ENCODE results near the gene VWCE.

Gene VWCE

DNA sequence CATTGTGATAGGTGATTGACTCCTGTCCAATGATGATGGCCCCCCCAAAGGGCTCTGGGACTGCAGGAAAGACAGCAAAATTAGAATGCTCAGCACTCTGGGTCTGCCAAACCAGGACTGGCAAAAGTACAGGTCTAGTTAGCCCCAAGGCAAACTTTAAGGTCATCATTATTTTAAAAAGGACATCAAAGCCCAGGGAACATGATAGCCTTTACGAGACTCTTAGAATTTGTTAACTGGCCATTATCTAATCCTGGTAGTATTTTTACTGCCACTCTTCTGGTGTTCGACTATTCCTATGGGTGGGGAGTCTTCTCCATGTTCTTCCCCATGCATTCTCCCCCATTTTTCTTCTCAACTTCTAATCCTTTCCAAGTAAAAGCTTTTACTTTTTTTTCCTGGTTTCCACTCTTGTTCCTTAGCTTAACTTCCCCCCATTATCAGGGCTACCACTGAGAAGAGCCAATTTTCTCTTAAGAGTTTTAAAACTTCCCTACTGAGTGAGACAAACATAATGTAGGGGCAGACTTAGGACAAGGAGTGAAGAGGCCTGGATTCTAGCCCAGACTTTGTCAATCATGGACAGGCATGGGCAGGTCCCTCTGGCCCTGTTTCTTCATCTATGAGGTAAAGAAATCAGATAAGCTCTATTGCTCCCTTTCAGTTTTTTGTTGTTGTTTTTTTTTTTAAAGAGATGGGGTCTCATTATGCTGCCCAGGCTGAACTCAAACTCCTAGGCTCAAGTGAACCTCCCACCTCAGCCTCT is 30.7 kb upstream of the VWCE start:
- no peak for DNase-seq

DNA sequence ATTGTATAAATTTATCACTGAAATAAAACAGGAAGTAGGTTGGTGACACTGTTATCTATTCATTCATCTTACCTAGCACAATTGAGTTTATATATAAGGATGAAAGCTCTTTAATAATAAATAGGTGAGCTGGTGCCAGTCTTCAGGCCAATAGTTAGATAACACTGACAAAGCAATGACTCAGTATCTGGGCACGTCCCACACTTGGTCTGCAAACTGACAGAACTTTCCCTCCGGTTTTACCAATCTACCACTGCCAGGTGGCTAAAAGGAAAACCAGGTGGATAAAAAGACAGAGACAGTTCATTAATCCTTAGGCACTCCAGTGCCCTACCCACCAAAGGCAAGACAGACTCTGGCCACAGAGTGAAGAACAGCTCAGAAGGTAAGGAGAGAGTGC is 20.1 kb upstream of the VWCE start:
- no peak for DNase-seq

DNA sequence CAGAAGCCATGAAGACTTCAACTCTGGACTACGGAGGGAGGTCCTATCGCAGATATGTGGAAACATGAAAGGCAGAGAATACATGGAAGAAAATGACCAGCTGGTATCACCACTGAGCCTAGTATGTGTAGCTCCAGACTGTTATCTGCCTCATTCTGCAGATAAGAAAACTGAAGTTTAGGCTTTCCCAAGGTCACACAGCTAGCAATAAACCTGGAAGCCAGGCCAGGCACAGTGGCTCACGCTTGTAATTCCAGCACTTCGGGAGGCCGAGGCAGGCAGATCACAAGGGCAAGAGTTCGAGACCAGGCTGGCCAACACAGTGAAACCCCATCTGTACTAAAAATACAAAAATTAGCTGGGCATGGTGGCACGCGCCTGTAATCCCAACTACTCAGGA is 15.6 kb upstream of the VWCE start:
- DNase-seq: no peak

DNA sequence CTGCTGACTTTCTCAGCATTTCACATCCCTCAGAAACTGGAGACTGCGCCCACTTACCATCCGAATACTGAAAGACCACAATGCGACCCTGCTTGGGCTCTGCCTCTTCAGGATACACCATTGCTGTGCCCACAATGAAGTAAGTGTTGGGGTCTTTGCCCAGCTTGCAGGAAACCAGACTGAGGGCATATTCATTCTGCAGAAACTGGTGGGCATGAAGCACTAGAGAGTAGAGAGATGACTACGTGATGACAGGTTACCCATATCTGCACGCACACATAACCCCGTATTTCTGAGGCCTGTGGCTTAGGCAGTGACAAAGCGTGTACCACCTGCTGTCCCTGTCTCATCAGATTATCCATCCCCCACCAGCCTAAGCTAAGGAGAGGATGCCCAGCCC is 14.6 kb upstream of the VWCE start:
- DNase-seq: no peak

DNA sequence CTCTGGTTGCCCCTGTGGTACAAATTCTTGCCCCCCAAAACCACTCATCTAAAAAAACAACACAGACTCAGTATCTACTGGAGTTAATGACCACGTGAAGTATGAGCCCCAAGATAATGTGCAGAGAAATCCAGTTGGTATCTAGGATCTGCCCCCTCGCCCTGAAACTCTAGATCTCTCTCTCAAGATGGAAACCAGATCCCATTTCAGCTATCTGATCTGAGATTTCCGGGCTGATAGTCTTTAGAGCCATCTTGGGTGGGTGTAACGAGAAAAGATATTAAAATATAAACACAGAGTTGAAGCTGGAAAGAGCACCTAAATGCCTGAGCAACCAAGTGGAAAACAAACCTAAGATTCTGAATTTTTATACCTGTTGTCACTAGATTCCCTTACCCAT is 14.0 kb upstream of the VWCE start:
- DNase-seq: no peak

DNA sequence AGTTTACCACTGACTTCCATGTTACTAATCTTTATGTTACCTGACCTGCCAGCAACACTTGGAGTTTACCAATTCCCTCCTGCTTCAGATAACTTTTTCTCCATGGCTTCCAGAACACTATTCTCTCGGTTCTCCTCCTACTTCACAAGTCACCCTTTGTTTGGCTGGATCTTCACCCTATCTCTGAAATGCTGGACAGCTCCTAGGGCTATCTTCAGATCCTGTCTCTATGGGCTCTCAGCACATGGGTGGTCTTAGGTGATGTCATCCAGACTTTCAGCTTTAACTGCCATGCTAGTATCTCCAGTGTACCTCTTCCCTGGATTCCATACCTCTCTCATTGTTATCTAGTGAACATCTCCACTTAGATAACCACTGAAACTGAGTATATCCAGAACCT is 12.2 kb upstream of the VWCE start:
- no peak for DNase-seq

DNA sequence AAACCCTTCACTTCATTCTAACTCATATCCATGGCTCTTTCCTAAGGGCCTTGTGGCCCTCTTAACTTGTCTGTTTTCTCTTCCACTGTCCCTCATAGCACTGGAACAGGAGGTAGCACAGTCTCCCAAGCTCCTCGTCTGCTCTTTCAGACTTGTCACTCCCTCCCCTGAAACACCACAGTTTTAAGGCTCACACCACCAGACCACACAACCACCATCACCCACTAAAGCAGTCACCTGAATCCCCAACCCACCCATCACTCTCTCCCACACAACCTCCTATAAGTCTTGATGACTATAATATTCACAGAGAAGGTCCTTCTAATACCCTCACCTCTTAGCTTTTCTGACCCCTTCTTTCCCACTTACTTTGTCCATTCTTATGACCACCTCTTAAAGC is 11.1 kb upstream of the VWCE start:
- no peak for DNase-seq

DNA sequence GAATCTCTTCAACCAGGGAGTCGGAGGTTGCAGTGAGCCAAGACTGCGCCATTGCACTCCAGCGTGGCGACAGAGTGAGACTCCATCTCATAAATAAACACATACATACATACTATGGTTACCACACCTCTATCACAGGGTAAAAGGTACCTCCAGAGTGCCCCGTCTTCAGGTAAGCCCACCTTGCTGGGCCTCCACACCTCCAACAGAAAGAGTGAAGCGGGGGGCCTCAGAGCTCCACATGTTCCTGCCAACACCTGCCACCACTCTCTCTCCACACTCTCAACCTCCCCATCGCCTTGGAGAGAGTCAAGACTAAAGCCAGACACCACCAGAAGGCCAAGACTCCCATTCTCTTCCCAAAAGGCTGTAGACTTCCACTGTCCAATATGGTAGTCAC is 10.3 kb upstream of the VWCE start:
- DNase-seq: no peak

DNA sequence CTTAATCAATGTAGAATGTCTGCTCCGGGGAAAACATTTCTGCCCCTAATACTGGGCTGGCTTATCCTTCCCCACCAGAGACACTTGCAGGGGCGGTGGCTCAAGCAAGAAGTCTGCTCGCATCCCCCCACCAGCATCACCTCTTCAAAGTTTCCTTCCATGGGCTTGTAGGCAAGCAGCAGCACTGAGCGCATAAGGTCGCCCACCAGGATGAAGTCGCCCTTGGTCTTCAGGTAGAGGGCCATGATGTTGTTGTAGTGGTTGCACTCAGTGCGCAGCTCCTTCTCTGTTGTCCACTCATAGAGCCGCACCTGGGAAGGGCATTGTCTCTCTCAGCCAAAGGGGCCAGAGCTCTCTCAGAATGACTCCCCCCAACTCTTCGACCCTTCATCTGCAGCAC is 8.6 kb upstream of the VWCE start:
- no peak for DNase-seq

DNA sequence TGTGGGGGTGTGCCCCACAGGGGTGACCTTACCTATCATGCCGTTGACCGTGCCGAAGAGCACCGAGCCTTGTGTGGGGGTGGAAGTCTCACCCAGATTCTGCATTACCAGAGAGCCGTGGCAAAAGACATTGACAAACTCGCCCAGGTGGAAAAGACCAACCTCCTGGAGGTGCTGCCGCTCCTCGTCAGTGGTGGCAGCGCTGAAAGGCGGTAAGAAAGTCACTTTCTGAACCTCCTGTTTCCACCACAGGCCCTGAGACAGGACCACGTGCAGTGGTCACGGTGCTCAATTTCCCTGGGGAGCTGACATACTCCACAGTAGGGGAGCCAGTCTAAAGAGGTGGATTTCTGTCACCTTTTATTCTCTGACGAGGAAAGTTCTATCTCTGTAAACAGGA is 7.4 kb upstream of the VWCE start:
- DNase-seq: no peak

DNA sequence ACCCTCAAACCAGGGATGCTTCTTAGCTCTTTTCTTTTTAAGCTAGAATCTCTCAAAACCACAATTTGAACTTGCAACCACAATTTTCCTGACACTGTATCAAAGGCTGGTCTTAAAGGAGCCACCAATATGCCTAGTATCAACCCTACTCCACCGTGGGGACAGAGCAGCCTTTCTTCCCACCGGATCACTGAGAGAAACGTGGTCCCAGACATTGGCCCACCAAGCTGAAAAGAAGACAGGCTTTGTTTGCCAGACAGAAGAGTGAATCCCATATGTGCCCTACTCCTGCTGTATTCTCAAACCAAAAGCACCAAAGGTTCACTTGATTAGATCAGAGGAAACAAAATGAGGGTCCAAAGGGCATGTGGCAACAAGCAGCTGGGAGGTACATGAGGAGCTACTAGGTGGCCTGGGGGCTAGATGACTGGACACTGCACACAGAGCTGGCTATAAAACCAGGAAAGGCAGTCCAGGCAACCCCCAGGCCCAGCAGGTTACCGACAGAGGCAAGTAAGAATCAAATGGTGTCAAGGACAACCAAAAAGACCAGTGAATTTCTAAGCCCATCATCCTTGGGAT is 3.6 kb upstream of the VWCE start:
- no peak for DNase-seq

DNA sequence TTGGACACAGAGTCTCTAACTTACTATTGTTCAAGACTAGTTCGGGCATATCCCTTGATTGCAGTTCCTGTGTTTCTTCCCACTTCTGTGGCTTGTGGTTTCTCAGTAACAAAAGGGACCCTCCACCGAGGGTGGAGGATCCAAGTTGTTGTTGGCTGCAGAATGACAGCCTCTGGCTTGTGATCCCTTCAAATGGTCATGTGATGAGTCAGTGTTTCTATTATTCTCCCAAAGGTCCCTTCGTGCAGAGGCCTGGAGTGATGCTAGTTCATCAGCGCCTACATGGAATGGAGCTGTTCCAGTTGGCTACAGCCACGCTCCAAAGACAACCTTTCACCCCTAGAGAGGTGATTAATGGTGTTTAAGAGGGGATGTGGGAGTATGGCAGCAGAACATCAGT is 2.6 kb upstream of the VWCE start:
- no peak for DNase-seq

DNA sequence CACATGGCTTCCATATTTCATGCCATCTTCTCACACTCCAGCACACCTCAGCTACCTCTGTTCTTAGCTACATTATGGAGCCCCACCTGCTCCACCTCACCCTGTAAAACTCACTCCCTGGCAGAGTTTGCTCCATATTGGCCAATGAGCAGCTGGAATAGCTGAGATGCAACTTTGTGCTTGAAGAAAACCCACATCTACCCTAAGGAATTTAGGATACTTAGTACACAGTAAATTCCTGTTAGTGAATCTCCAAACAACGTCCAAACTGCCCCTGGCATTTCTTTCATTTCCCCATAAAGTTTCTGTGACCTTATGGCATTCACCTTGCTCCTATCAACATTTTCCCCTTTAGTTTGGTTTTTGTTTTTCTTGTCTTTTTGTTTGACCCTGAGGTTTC is 2.2 kb upstream of the VWCE start:
- DNase-seq: no peak

DNA sequence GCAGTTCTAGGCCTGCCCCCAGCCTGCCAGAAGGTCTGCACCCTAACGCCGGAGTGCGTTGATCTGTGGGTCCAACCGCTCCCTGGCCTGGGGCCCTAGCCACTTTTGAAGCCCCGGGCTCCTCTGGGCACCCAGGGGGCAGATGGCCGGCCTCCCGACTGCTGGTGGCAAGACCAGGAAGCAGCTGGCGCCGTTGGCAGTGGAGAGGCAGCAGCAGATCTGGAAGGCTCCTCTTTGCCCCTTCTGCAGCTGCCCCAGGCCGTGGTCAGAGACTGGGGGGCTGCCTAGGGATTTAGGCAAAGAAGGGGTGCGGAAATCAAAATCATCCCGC is 445 bp upstream of the VWCE start:
- DNase-seq: no peak

DNA sequence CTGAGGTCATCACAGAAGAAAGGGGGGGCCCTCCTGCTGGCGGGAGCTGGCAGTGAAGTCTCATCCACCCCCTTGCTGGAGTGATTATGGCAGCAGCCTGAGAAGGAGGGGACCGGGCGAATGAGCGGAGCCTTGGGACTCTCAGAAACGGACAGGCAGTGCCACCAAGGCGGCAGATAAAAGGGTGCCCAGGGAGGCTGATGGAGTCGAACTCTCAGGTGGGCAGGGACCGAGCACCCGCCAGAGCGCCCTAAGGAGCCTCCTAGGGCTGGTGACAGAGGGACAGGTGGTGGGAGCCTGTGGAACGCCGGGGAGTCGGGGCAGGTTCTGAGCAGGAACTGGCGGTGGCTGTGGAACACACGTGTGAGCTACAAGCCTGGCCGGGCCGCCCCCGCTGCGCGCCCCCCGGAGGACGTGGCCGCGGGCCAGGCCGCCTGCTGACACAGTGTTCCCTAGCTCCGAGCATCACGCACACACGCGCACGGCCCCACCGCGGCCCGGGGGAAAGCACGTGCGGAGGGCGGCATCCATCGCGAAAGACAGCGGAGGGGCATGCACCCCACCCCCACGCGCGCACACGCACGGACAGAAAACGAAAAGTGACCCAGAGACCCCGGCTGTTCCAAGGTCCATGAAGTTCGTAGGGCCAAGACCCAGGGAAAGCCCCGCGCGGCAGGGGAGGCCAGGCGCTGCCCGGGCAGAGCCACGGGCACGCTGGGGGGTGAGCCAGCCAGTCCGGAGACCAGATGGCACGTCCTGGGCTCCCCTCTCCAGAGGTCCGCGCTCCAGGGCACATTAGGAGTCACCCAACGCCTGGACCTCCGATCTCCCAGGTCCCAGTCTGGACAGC is 1.0 kb downstream of the VWCE start:
- DNase-seq: no peak

DNA sequence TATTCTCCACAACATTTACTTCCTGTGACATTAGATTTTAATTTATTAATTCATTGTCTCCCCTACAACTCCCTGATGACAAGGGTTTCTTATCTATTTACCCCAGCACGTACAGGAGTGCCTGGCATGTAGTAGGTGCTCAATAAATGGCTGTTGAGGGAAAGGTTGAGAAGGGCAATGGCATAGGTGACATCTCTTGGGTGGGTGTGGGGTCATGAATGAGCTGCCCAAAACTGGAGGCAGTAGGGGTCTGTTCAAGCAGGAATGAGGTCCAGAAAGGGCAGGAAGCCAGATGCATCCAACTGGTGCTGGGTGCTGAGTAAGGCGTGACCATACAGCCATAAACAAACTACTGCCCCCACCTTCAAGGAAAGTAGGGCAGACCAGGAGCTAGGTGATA is 2.8 kb downstream of the VWCE start:
- no peak for DNase-seq

DNA sequence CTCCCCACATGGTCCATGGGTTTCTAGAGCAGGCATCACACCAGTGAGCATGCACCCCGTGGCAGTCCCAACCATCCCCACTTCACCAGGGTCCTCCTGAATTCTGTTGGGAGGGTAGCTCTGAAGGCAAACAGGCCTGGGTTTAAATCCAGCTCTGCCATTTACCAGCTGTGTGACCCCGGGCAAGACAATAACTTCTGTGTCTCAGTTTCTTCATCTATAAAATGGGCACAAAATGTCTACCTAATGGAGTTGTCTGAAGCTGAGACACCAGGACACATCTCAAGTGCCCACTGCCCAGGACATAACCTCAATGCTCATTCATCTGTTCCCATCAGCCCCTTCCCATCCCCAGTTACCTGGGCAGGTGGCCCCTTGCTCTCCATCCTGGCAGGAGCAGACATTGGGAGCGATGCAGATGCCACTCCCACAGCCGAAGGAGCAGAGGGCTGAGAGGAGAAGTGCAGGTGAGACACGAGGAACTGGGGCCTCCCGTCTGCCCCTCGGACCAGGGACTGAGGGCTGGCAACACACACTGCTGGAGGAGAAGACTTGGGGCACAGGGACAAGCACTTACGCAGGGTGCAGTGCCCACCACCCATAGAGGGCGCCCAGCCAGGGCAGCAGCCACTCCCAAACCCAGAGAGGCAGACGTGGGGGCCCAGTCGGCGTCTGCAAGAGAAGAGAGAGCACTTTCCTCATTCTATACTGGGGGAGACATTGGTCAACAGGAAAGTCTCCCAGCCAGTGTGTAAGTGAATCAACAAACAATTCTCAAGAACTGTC is 4.0 kb downstream of the VWCE start:
- DNase-seq: no peak

DNA sequence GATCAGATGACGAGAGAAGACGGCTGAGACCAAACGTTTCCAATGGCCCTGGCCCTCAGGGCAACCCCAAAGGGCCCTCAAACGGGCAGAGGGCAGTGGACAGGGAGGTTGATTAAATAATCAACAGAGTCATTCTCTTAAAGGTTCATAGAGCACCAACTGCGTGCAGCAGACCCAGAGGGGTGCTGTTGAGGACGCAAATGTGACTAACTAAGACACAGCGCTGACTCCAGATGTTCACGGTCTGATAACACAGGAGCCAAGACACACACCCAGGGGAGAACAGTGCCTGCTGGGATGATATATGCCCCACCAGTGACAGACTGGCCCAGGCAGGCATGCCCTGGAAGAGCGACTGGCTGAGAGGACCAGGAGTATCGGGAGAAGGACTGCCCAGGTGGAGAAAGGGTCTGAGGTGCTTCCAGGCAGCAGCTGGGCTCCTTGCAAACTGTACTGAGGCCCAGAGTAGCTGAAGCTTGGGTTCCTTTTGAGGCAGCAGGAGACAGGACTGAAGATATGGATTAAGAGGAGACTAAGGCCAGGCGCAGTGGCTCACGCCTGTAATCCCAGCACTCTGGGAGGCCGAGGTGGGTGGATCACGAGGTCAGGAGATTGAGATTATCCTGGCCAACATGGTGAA is 7.7 kb downstream of the VWCE start:
- no peak for DNase-seq

DNA sequence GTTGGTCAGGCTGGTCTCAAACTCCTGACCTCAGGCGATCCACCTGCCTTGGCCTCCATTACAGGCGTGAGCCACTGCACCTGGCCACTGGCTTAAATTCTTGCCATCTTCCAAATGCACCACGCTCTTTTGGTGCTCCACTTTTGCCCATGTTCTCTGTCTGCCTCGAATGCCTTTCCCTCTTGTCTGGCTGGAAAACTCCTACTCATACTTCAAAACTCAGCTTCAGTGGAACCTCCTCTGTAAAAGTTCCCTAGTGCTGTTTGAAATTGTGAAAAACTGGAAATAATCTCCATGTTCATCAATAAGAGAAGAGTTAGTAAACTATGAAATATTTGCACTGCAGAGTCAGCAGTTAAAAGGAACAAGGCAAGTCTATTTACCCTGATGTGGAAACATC is 11.5 kb downstream of the VWCE start:
- no peak for DNase-seq

DNA sequence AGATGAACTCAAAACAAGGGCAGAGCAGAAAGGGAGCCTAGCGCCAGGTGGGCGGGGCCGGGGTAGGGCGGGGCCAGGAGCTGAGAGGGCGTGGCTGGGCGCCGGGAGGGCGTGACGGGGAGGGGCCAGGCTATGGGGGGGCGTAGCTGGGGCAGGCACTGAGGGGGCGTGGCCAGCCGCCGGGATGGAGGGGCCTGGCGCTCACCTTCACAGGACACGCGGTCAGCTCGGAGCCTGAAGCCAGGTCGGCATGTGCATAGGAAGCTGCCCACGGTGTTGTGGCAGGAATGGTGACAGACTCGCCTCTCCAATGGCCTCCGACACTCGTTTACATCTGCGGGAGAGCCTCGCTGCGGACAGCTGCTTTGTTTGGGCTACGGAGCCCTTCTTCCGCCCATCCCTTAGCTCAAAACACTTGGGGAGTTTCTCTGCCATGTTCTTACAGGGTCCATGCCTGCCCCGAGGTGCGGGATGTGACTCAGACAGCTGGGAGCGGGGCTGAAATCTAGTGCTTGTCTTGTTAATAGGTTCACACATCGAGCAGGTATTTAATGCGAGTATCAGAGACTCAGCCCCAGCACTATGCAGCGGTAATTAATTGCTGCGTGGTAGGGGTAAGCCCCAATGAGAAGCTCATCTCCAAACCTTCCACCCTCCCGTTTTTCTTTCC is 13.4 kb downstream of the VWCE start:
- peak in 1 of 2 experiments; percentile 28 for DNase-seq

DNA sequence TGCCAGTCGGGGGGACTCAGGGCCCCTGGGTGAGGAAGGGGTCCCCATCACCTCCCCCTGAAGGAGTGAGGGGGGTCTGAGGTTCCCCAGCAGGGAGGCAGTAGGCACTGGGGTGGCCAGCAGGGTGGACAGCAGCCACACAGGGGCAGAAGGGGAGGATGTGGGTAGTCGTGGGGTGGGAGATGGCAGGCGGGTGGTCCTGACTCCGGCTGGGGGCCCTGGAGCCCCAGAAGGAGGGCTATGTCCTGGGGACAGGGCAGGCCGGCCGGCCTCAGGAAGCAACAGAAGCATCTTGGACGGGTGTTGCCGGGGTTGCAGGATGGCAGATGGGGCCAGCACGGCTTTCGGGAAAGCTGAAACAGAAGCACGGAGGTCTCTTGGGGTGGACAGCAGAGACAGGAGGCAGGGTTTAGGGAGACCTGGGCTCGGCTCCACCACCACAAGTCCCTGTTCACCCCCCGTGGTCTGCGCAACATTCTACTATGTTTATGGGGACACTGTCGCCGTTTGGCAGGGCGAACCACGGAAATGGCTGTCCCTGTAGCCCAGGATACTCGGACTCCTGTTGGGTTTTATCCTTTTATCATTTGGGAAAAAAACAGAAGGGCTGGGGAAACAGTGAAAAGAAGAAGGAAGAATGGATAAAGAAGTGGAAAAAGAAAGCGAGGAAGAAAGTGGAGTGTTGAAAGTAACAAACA is 14.1 kb downstream of the VWCE start:
- no peak for DNase-seq

Data from NCI-H187 (cell line).